Upper lobe of left lung (tissue), 6 donors: ENCODE measurements around the gene NAPSA. TPM values are rescaled to one million over a fixed set of nuclear protein-coding genes. Genes with fewer than 3 reads are reported as not detected.

ENCODE experiments used
- ATAC-seq, 2 donors: fragments of 200-7000 bp; cut with Tn5 transposase; one replicate each; pipeline ENCODE4 v1.9.1; 2022; ENCODE audit warnings: mild to moderate bottlenecking in 2 of 2, moderate library complexity in 2 of 2; ENCODE audit not compliant: low FRiP score in 2 of 2
- DNase-seq, 2 donors: peaks; one replicate each; pipeline ENCODE4 v3.0.0-alpha.2; 2019 to 2020
- H3K27ac ChIP-seq, 4 donors: fragments of 200-600 bp; sonication (generic); one replicate each; pipeline ENCODE4 v1.5.1; 2016 to 2019
- H3K27me3 ChIP-seq, 4 donors: fragments of 200-600 bp; sonication (generic); one replicate each; pipeline ENCODE4 v1.5.1; 2017 to 2019
- H3K36me3 ChIP-seq, 4 donors: fragments of 200-600 bp; sonication (generic); one replicate each; pipeline ENCODE4 v1.5.1; 2016 to 2019
- H3K4me1 ChIP-seq, 4 donors: fragments of 200-600 bp; sonication (generic); one replicate each; pipeline ENCODE4 v1.5.1; 2018 to 2019
- H3K4me3 ChIP-seq, 4 donors: fragments of 200-600 bp; sonication (generic); one replicate each; pipeline ENCODE4 v1.5.1; 2017 to 2019; ENCODE audit warnings: mild to moderate bottlenecking in 2 of 4, moderate library complexity in 1 of 4
- H3K9me3 ChIP-seq, 4 donors: fragments of 200-600 bp; sonication (generic); one replicate each; pipeline ENCODE4 v1.5.1; 2018 to 2019
- EP300 ChIP-seq, 4 donors: sonication (generic); formaldehyde crosslinking; IDR thresholded peaks; one replicate each; pipeline ENCODE4 v1.5.1; 2017; ENCODE audit warnings: antibody characterized with exemption in 4 of 4, control low read depth in 2 of 4
- POLR2A ChIP-seq, 4 donors: fragments of 450-650 bp; IDR thresholded peaks; one replicate each; pipeline ENCODE4 v1.5.1; 2016 to 2017; ENCODE audit warnings: antibody characterized with exemption in 4 of 4, mild to moderate bottlenecking in 2 of 4
- POLR2AphosphoS5 ChIP-seq, 2 donors: sonication (generic); formaldehyde crosslinking; IDR thresholded peaks; one replicate each; pipeline ENCODE4 v1.5.1; 2017; ENCODE audit warnings: antibody characterized with exemption in 2 of 2
- whole genome bisulfite sequencing, 2 donors: methylation state at CpG; one replicate each; pipeline ENCODE4 v1.1.5; 2017 to 2018; 5-methylcytosine and 5-hydroxymethylcytosine counted together
- total RNA-seq, 6 donors: library from RNA; depleted of rRNA in 4 of 6; stranded (reverse); fragments of >200 nt in 4 of 6; gene quantifications; one replicate each; pipeline versions ENCODE4 v1.1.0 to v1.2.1, GENCODE V29; 2016 to 2021
- TF ChIP-seq, protein P1 (sequence below), 6 experiments: fragments of 450-650 bp in 4 of 6; fragments of 200-600 bp in 2 of 6; sonication (generic) in 2 of 6; IDR thresholded peaks; one replicate each; pipeline ENCODE4 v1.5.1; 2016 to 2019; ENCODE audit warnings: antibody characterized with exemption in 6 of 6
- donor health status: DM: no; HTN: no; CAD: no; lungs with moderate emphysema.
- donor health status: DM: no; HTN: yes; CAD: no; lungs with severe emphysema.

Gene NAPSA
- total RNA-seq, 6 donors from 2014 or later = 1,043 to 3,140 (median 1,660) TPM

DNA sequence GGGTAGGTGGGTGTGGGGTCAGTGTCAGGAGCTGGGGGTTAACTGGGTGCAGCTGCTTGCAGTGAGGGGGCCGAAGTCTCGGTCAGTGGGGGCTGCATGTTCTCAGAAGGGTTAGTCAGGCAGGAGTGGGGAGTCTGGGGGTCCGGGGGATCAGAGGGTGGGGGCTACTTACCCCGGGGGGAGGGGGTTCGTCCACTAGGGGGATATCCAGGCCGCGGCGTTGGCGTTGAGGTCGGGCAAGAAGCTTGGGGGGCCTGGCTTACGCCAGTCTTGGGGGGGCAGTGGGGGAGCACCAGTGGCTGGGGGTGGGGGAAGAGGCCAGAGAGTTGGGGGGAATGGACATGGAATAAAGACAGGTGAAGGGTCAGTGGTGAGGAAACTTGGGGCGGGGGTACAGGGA lies 45.4 kb downstream of the NAPSA start:
- Histone ChIP-seq H3K27me3 (peaks cover 0 to 8% (median 3%) of the 10 kb centered on the region in 4 donors), H3K9me3 (no peaks in the 10 kb centered on the region), H3K27ac (no peak overlapping the region), H3K4me3 (no peak overlapping the region), H3K4me1 (peaks cover 0 to 4% (median under 1%) of the 10 kb centered on the region in 4 donors), H3K36me3 (peaks cover 0 to 4% (median 0%) of the 10 kb centered on the region in 4 donors)
- no peak for DNase-seq
- no peak for ATAC-seq
- 85 to 92% methylated on average over 2 to 7 of the region's 12 CpGs for WGBS, 2 donors
- TF ChIP-seq, protein P1, sequence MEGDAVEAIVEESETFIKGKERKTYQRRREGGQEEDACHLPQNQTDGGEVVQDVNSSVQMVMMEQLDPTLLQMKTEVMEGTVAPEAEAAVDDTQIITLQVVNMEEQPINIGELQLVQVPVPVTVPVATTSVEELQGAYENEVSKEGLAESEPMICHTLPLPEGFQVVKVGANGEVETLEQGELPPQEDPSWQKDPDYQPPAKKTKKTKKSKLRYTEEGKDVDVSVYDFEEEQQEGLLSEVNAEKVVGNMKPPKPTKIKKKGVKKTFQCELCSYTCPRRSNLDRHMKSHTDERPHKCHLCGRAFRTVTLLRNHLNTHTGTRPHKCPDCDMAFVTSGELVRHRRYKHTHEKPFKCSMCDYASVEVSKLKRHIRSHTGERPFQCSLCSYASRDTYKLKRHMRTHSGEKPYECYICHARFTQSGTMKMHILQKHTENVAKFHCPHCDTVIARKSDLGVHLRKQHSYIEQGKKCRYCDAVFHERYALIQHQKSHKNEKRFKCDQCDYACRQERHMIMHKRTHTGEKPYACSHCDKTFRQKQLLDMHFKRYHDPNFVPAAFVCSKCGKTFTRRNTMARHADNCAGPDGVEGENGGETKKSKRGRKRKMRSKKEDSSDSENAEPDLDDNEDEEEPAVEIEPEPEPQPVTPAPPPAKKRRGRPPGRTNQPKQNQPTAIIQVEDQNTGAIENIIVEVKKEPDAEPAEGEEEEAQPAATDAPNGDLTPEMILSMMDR (IDR thresholded peaks at IDR 0.05) = no peak
- no peak for TF ChIP-seq POLR2A (IDR thresholded peaks at IDR 0.05)
- TF ChIP-seq EP300 (IDR thresholded peaks at IDR 0.05) = no peak
- TF ChIP-seq POLR2AphosphoS5 (IDR thresholded peaks at IDR 0.05) = no peak

DNA sequence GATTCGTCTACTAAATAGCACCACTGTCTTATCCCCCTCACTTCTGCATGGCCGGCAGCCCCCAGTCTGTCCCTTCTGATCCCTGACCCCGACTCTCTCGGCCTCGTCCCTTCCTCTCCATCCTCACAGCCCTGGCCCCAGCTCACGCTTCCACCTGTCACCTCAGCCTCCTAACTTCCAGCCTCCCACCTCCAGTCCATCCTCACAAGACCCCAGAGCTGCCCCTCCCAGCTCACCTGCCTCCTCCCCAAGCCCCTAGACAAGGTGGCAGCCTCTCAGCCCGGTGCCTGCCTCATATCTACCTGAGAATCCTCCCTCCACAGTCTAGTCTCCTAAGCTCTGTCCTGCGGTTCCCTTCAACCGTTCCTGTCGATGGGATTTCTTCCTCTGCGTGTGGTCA lies 46.3 kb downstream of the NAPSA start:
- ATAC-seq = no peak
- no peak for TF ChIP-seq POLR2A (IDR thresholded peaks at IDR 0.05)
- TF ChIP-seq, protein P1 (IDR thresholded peaks at IDR 0.05) = no peak
- TF ChIP-seq EP300 (IDR thresholded peaks at IDR 0.05) = no peak
- no peak for TF ChIP-seq POLR2AphosphoS5 (IDR thresholded peaks at IDR 0.05)
- Histone ChIP-seq H3K27ac (no peak overlapping the region), H3K9me3 (no peaks in the 10 kb centered on the region), H3K4me1 (peaks cover 0 to 8% (median 3%) of the 10 kb centered on the region in 4 donors), H3K4me3 (no peak overlapping the region), H3K27me3 (peaks cover 0 to 17% (median 9%) of the 10 kb centered on the region in 4 donors), H3K36me3 (peaks cover 0 to 4% (median 0%) of the 10 kb centered on the region in 4 donors)
- 84 to 88% methylated on average over 11 of the region's 11 CpGs for WGBS, 2 donors
- no peak for DNase-seq

DNA sequence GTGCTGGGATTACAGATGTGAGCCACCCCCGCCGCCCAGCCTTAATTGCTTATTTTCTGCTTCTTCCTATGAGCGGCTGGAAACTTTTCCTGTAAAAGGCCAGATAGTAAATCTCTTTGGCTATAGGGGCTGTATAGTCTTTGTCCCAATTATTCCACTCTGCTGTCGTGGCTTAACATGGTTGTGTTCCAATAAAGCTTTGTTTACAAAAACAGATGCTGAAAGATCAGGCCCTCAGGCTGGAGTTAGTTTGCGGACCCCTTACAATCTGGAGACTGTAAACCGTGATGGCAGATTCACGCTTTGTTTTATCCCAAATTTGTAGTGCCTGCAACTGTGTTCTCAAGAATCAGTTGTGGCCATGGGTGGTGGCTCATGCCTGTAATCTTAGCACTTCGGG lies 47.0 kb downstream of the NAPSA start:
- H3K27ac ChIP-seq = no peak overlapping the region
- ATAC-seq = no peak

DNA sequence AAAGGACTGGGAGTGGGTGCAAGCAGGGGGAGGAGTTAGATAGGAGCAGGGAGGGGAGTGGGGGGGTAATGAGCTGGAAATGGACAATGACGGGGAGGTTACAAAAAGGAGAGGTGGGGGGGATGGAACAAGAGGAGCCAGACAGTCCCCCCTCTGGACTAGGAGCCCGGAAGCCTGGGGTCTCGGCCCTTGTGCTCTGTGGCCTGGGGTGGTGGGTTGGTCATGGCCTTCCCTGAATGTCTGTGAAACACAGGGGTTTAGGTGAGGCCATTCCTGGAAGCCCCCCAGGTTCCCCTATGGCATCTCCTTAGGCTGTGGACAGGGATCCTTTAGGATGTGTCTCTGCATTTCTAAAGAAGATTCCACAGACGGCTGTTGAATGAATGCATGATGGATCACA lies 48.3 kb downstream of the NAPSA start:
- no peaks in the 10 kb centered on the region for H3K9me3 ChIP-seq
- H3K4me1 ChIP-seq = peaks cover 3 to 24% (median 8%) of the 10 kb centered on the region in 4 donors
- H3K4me3 ChIP-seq = no peak overlapping the region
- no peaks in the 10 kb centered on the region for H3K36me3 ChIP-seq
- ATAC-seq (no peak), DNase-seq (no peak)
- TF ChIP-seq POLR2A (IDR thresholded peaks at IDR 0.05) = no peak
- TF ChIP-seq EP300 (IDR thresholded peaks at IDR 0.05) = no peak
- TF ChIP-seq, protein P1 (IDR thresholded peaks at IDR 0.05) = no peak
- TF ChIP-seq POLR2AphosphoS5 (IDR thresholded peaks at IDR 0.05) = no peak
- no peak overlapping the region for H3K27ac ChIP-seq
- peaks cover 0 to 36% (median 19%) of the 10 kb centered on the region in 4 donors for H3K27me3 ChIP-seq
- 72 to 83% methylated on average over 4 of the region's 4 CpGs for WGBS, 2 donors

More for the DNA sequence above, 47.0 kb downstream of the NAPSA start:
- Histone ChIP-seq H3K4me1 (peaks cover 0 to 15% (median 4%) of the 10 kb centered on the region in 4 donors), H3K9me3 (no peaks in the 10 kb centered on the region), H3K36me3 (peaks cover 0 to 2% (median 0%) of the 10 kb centered on the region in 4 donors), H3K4me3 (no peak overlapping the region), H3K27me3 (peaks cover 0 to 23% (median 13%) of the 10 kb centered on the region in 4 donors)
- 86 to 91% methylated on average over 8 of the region's 8 CpGs for WGBS, 2 donors
- no peak for DNase-seq
- TF ChIP-seq, protein P1 (IDR thresholded peaks at IDR 0.05) = no peak
- TF ChIP-seq EP300 (IDR thresholded peaks at IDR 0.05) (no peak), POLR2AphosphoS5 (IDR thresholded peaks at IDR 0.05) (no peak), POLR2A (IDR thresholded peaks at IDR 0.05) (no peak)
